HCT116 (cell line): Measurements from ENCODE around the gene PDE8A.

Experiments used
- CTCF ChIP-seq, 3 experiments: fragments of 200-600 bp in 1 of 3; sonication (generic) in 1 of 3; IDR thresholded peaks in 2 of 3; conservative IDR thresholded peaks in 1 of 3; 2 replicates each; pipeline ENCODE4 v1.5.1; 2012 to 2017; ENCODE audit warnings: low read depth in 2 of 3, low read length in 2 of 3, antibody characterized with exemption in 1 of 3, borderline replicate concordance in 1 of 3, control low read depth in 1 of 3, mild to moderate bottlenecking in 1 of 3, mixed read lengths in 1 of 3, mixed run types in 1 of 3, moderate library complexity in 1 of 3; ENCODE audit not compliant: insufficient read depth in 1 of 3
- EZH2 ChIP-seq: fragments of 200-600 bp; sonication (generic); IDR thresholded peaks from 2 replicates; pipeline ENCODE4 v1.6.1; 2017; ENCODE audit warnings: antibody characterized with exemption, mixed run types
- EZH2phosphoT487 ChIP-seq: fragments of 200-600 bp; IDR thresholded peaks from 2 replicates; pipeline ENCODE4 v1.6.1; 2018; ENCODE audit warnings: antibody characterized with exemption, borderline replicate concordance
- JUND ChIP-seq: IDR thresholded peaks from 2 replicates; pipeline ENCODE4 v1.6.1; 2012
- MAX ChIP-seq: IDR thresholded peaks from 2 replicates; pipeline ENCODE4 v1.6.1; 2012
- POLR2A ChIP-seq: IDR thresholded peaks from 2 replicates; pipeline ENCODE4 v1.7.0; 2011; ENCODE audit warnings: borderline replicate concordance; ENCODE audit not compliant: insufficient read depth, insufficient read length; ENCODE audit errors: extremely low read depth
- RAD21 ChIP-seq: IDR thresholded peaks from 2 replicates; pipeline ENCODE4 v1.6.1; 2012; ENCODE audit warnings: low read depth, mild to moderate bottlenecking
- ZNF274 ChIP-seq: fragments of 200-500 bp; sonication (Bioruptor generic); IDR thresholded peaks from 2 replicates; pipeline ENCODE4 v1.6.1; 2014; ENCODE audit warnings: mild to moderate bottlenecking, low read depth, low read length, inconsistent platforms
- TF ChIP-seq, protein P1 (sequence below): IDR thresholded peaks from 2 replicates; pipeline ENCODE4 v1.6.1; 2012
- TF ChIP-seq, protein P2 (sequence below): IDR thresholded peaks from 2 replicates; pipeline ENCODE4 v1.6.1; 2012; ENCODE audit warnings: low read depth

GRCh38 chr15:84970843-84971242 is 10.8 kb upstream of the PDE8A start:
- TF ChIP-seq CTCF (IDR thresholded peaks at IDR 0.05 in 2 of 3, conservative IDR thresholded peaks at IDR 0.05 in 1 of 3; ENCODE audit: borderline replicate concordance in 1 of 3, insufficient read depth in 1 of 3, low read depth in 2 of 3, low read length in 2 of 3), result no peak
- TF ChIP-seq EZH2phosphoT487, result no peak
- TF ChIP-seq, protein P1, sequence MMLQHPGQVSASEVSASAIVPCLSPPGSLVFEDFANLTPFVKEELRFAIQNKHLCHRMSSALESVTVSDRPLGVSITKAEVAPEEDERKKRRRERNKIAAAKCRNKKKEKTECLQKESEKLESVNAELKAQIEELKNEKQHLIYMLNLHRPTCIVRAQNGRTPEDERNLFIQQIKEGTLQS, result no peak
- TF ChIP-seq, protein P2, sequence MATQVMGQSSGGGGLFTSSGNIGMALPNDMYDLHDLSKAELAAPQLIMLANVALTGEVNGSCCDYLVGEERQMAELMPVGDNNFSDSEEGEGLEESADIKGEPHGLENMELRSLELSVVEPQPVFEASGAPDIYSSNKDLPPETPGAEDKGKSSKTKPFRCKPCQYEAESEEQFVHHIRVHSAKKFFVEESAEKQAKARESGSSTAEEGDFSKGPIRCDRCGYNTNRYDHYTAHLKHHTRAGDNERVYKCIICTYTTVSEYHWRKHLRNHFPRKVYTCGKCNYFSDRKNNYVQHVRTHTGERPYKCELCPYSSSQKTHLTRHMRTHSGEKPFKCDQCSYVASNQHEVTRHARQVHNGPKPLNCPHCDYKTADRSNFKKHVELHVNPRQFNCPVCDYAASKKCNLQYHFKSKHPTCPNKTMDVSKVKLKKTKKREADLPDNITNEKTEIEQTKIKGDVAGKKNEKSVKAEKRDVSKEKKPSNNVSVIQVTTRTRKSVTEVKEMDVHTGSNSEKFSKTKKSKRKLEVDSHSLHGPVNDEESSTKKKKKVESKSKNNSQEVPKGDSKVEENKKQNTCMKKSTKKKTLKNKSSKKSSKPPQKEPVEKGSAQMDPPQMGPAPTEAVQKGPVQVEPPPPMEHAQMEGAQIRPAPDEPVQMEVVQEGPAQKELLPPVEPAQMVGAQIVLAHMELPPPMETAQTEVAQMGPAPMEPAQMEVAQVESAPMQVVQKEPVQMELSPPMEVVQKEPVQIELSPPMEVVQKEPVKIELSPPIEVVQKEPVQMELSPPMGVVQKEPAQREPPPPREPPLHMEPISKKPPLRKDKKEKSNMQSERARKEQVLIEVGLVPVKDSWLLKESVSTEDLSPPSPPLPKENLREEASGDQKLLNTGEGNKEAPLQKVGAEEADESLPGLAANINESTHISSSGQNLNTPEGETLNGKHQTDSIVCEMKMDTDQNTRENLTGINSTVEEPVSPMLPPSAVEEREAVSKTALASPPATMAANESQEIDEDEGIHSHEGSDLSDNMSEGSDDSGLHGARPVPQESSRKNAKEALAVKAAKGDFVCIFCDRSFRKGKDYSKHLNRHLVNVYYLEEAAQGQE, result no peak
- TF ChIP-seq ZNF274, result no peak
- TF ChIP-seq MAX, result no peak
- no peak for TF ChIP-seq JUND
- no peak for TF ChIP-seq EZH2
- TF ChIP-seq POLR2A, result no peak
- no peak for TF ChIP-seq RAD21
